Heart left ventricle (tissue), 16 donors: ENCODE data around the gene HEPN1. TPM values are rescaled to one million over a fixed set of nuclear protein-coding genes. Genes with fewer than 3 reads are reported as not detected.

Source experiments
- ATAC-seq, 4 donors: fragments of 200-7000 bp; cut with Tn5 transposase; one replicate each; pipeline ENCODE4 v1.9.1; 2020 to 2022; ENCODE audit warnings: moderate library complexity in 4 of 4, mild to moderate bottlenecking in 3 of 4, moderate number of reproducible peaks in 1 of 4
- DNase-seq, 5 donors: peaks; one replicate each; pipeline ENCODE4 v3.0.0-alpha.2; 2020
- H3K27ac ChIP-seq, 12 donors: fragments of 200-600 bp; sonication (generic) in 4 of 12; one replicate each; pipeline versions ENCODE4 v1.5.0 to v1.8.0; 2016 to 2022; ENCODE audit warnings: mild to moderate bottlenecking in 2 of 12
- H3K27me3 ChIP-seq, 9 donors: fragments of 200-600 bp; sonication (generic) in 2 of 9; one replicate each; pipeline versions ENCODE4 v1.5.1 to v1.8.0; 2016 to 2022; ENCODE audit warnings: mild to moderate bottlenecking in 3 of 9
- H3K36me3 ChIP-seq, 9 donors: fragments of 200-600 bp; sonication (generic) in 2 of 9; one replicate each; pipeline versions ENCODE4 v1.5.0 to v1.8.0; 2018 to 2022; ENCODE audit warnings: mild to moderate bottlenecking in 2 of 9
- H3K4me1 ChIP-seq, 12 donors: fragments of 200-600 bp; sonication (generic) in 4 of 12; one replicate each; pipeline versions ENCODE4 v1.5.0 to v1.8.0; 2016 to 2022; ENCODE audit warnings: mild to moderate bottlenecking in 3 of 12
- H3K4me3 ChIP-seq, 12 donors: fragments of 200-600 bp; sonication (generic) in 4 of 12; one replicate each; pipeline versions ENCODE4 v1.5.0 to v1.8.0; 2017 to 2022; ENCODE audit warnings: mild to moderate bottlenecking in 9 of 12, moderate library complexity in 4 of 12
- H3K9me3 ChIP-seq, 12 donors: fragments of 200-600 bp; sonication (generic) in 4 of 12; one replicate each; pipeline versions ENCODE4 v1.5.0 to v1.8.0; 2016 to 2022; ENCODE audit warnings: mild to moderate bottlenecking in 1 of 12
- POLR2A ChIP-seq, 2 donors: fragments of 450-650 bp; IDR thresholded peaks; one replicate each; pipeline ENCODE4 v1.6.1; 2017; ENCODE audit warnings: antibody characterized with exemption in 2 of 2, mild to moderate bottlenecking in 2 of 2, moderate library complexity in 2 of 2
- WGBS, 4 donors: extraction: QIAGEN DNeasy Blood & Tissue Kit in 2 of 4; methylation state at CpG; one replicate each; pipeline versions ENCODE4 v1.1.5 to v1.1.7; 2013 to 2018; 5-methylcytosine and 5-hydroxymethylcytosine counted together
- intact Hi-C, 10 donors: fragments of 100-400 bp; cut with DNase I; formaldehyde crosslinking; loops; one replicate each; pipeline versions ENCODE4 v1.11.1 to v1.14.2; 2022
- polyA plus RNA-seq, 2 donors: library from polyadenylated mRNA; stranded (reverse); fragments of 200-250 nt; gene quantifications; one replicate each; pipeline ENCODE4 v1.2.3, GENCODE V29; 2013
- total RNA-seq, 9 donors: library from RNA; depleted of rRNA in 2 of 9; stranded (reverse); fragments of >200 nt in 2 of 9; fragmentation: NEBNext Ultra II Directional in 3 of 9; extraction: Animal tissue kit (Norgen Biotek cat#: 25700) in 3 of 9; gene quantifications; one replicate each; pipeline versions ENCODE4 v1.1.0 to v1.2.4, GENCODE V29; 2016 to 2023
- TF ChIP-seq, protein P1 (sequence below), 12 donors: fragments of 200-600 bp; sonication (generic) in 4 of 12; IDR thresholded peaks; one replicate each; pipeline versions ENCODE4 v1.5.0 to v1.8.0; 2018 to 2022; ENCODE audit warnings: antibody characterized with exemption in 12 of 12, mild to moderate bottlenecking in 5 of 12
- donor health status: ischemic (EF 13 %, LVEDD 7.1; RV severe dilation, severe dysfunction).
- donor health status: healthy with polysubstance abuse.
- donor health status: DM: no; HTN: yes; CAD: no.
- donor health status: DM: no; HTN: no; CAD: no.
- donor health status: ischemic (EF 25% LVEDD 6.9; RV normal size, moderate dysfunction).
- donor health status: ischemic (EF 25% LVEDD 5.7; RV mildly dilated, moderate dysfunction).
- donor health status: healthy.
- donor health status: DM: yes; HTN: yes; CAD: no.
- donor health status: ischemic (EF 35%, LVEDD 5.7; RV mildly dilated, moderate dysfunction).
- donor health status: nonischemic (EF 11% LVEDD 7.7; RV severe dilation, severe dysfunction).
- donor health status: DM: yes; HTN: yes; CAD: no.
- donor health status: PGD.
- donor health status: ischemic (EF 29% LVEDD 5.4; RV normal size, mild dysfunction).
- donor health status: nonischemic (EF 23%, LVEDD 6.1; RV moderate dilation, normal function).

Gene HEPN1
- total and polyA plus RNA-seq, 11 donors = not detected

DNA sequence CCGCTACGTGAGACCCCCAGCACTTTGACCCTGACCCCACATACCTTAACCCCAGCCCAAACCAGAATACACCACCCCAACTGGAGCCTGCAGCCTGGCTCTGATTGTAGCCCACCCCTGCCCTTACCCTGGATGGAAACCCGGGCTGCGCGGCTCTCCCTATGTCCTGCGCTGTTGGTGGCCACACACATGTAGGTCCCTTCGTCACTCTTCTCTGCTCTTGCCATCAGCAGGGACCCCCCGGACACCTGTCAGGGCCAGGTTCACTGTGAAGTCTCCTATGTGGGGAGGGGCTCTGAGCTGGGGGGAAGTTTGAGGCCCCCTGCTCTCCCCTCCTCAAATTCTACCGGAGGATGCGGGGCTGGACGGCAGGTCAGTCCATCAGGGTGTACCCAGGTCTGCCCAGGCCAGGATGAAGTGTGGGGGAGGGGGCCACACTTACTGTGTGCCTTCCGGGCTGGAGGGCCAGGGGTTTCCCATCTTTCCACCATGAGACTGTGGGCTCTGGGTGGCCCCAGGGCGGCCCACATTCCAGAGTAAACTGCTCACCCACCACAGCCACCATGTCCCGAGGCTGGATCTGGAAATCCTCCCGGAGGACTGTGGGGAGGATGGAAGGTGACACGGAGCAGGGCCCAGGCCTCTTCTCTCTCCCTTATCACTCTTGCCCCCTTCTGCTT lies 22.8 kb upstream of the HEPN1 start:
- peak overlapping the region; percentile 34 to 71 (median 56) for H3K4me3 ChIP-seq
- DNase-seq (peak in 1 of 5 donors; percentile 21), ATAC-seq (no peak)
- H3K27me3 ChIP-seq = no peaks in the 10 kb centered on the region
- no peak for TF ChIP-seq POLR2A (IDR thresholded peaks at IDR 0.05)
- TF ChIP-seq, protein P1, sequence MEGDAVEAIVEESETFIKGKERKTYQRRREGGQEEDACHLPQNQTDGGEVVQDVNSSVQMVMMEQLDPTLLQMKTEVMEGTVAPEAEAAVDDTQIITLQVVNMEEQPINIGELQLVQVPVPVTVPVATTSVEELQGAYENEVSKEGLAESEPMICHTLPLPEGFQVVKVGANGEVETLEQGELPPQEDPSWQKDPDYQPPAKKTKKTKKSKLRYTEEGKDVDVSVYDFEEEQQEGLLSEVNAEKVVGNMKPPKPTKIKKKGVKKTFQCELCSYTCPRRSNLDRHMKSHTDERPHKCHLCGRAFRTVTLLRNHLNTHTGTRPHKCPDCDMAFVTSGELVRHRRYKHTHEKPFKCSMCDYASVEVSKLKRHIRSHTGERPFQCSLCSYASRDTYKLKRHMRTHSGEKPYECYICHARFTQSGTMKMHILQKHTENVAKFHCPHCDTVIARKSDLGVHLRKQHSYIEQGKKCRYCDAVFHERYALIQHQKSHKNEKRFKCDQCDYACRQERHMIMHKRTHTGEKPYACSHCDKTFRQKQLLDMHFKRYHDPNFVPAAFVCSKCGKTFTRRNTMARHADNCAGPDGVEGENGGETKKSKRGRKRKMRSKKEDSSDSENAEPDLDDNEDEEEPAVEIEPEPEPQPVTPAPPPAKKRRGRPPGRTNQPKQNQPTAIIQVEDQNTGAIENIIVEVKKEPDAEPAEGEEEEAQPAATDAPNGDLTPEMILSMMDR (IDR thresholded peaks at IDR 0.05) = no peak
- H3K4me1 ChIP-seq = peaks cover 0 to 92% (median 54%) of the 10 kb centered on the region in 12 donors
- peak overlapping the region; percentile 74 to 93 (median 85) for H3K27ac ChIP-seq
- H3K9me3 ChIP-seq = no peaks in the 10 kb centered on the region
- 54 to 71% (median 63%) methylated on average over 12 to 16 of the region's 16 CpGs for whole genome bisulfite sequencing, 4 donors
- H3K36me3 ChIP-seq = peaks cover 0 to 36% (median 9%) of the 10 kb centered on the region in 9 donors
- intact Hi-C loops = loop anchor here in 2 of 10 donors (2.0 kb wide), 2 partner anchors 15 to 19 kb away; no protein-coding TSS in a partner anchor

DNA sequence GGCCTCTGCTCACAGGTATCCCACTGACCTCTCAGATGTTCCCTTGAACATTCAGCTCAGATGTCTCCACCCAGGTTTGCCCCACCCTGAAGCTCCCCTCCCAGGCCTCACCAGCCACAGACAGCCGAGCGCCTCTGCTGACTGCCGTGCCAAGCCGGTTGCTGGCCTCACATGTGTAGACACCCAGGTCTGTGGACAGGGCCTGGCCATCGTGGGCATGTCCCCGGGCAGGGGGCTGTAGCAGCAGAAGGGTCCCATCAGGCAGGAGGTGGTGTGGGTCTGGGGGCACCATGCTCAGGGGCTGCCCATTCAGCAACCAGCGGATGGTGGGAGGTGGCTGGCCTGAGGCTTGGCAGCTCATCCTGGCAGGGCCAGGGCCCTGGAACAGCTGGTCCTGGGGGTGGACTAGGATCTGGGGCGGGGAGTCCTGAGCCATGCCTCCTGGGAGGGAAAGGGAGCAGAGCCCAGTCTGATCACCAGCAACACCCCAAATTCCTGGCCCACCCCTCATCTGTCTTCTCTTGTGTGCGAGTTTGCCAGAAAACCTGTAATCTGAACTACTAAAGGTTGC lies 22.1 kb upstream of the HEPN1 start:
- Histone ChIP-seq H3K36me3 (peaks cover 0 to 34% (median 5%) of the 10 kb centered on the region in 9 donors), H3K9me3 (no peaks in the 10 kb centered on the region), H3K27ac (peak overlapping the region; percentile 74 to 93 (median 85)), H3K27me3 (no peaks in the 10 kb centered on the region), H3K4me3 (peak overlapping the region; percentile 34 to 71 (median 56)), H3K4me1 (peaks cover 0 to 94% (median 52%) of the 10 kb centered on the region in 12 donors)
- ATAC-seq (peak in 2 of 4 donors; percentile 33 to 35), DNase-seq (peak in 2 of 5 donors; percentile 43 to 67)
- WGBS, 4 donors = 55 to 66% (median 58%) methylated on average over 9 of the region's 9 CpGs
- intact Hi-C loops = loop anchor here in 2 of 10 donors (2.0 kb wide), 2 partner anchors 16 to 20 kb away; no protein-coding TSS in a partner anchor
- TF ChIP-seq POLR2A (IDR thresholded peaks at IDR 0.05) = no peak
- TF ChIP-seq, protein P1 (IDR thresholded peaks at IDR 0.05) = no peak

GRCh38 chr11:124897674-124898262 lies 21.3 kb upstream of the HEPN1 start, which contains the start of gene ROBO4:
Gene ROBO4, minus strand, starts transcription at chr11:124897865. Its CDS starts 70 bp downstream, at chr11:124897795.
- Histone ChIP-seq H3K36me3 (peaks cover 0 to 26% (median 5%) of the 10 kb centered on the region in 9 donors), H3K4me3 (peak within 1 kb of the TSS; percentile 34 to 71 (median 56)), H3K27me3 (no peaks in the 10 kb centered on the region), H3K4me1 (peaks cover 0 to 89% (median 48%) of the 10 kb centered on the region in 12 donors), H3K9me3 (no peaks in the 10 kb centered on the region), H3K27ac (peak within 1 kb of the TSS; percentile 74 to 93 (median 85))
- 20 to 27% (median 22%) methylated on average over 7 to 12 of the region's 12 CpGs for WGBS, 4 donors
- intact Hi-C loops = loop anchor here in 3 of 10 donors (2.0 kb wide), 3 partner anchors 17 to 23 kb away; no protein-coding TSS in a partner anchor
- ATAC-seq = peak; percentile 53 to 81 (median 63)
- TF ChIP-seq POLR2A (IDR thresholded peaks at IDR 0.05) = no peak
- TF ChIP-seq, protein P1 (IDR thresholded peaks at IDR 0.05) = peak in 2 of 12 donors; percentile 17 to 22
- peak in 4 of 5 donors; percentile 76 to 84 (median 80) for DNase-seq
